Panc1 (cell line): ENCODE results near the gene ZCCHC14. TPM values are rescaled to one million over a fixed set of nuclear protein-coding genes. Genes with fewer than 3 reads are reported as not detected.

Experiments used
- ATAC-seq: fragments of 200-7000 bp; cut with Tn5 transposase; 2 replicates; pipeline ENCODE4 v1.9.1; 2020; ENCODE audit warnings: mild to moderate bottlenecking, moderate library complexity
- BruUV-seq: library from RNA; stranded (reverse); fragments of 400-500 nt; replicated peaks from 2 replicates; lab custom pipeline; 2021; lab: Mats Ljungman, UMichigan
- CTCF ChIA-PET: fragments of 300-600 bp; sonication (Branson Sonifier 250); formaldehyde crosslinking; loops from one replicate; lab custom pipeline; 2022; ENCODE audit warnings: antibody characterized with exemption; lab: Charles Lee
- POLR2A ChIA-PET: fragments of 300-600 bp; sonication (Branson Sonifier 250); formaldehyde crosslinking; loops from one replicate; lab custom pipeline; 2022; ENCODE audit warnings: antibody characterized with exemption; lab: Charles Lee
- DNase-seq: peaks from one replicate; pipeline ENCODE4 v3.0.0-alpha.2; 2010; ENCODE audit warnings: low read depth, low spot score
- H3K27ac ChIP-seq: 2 replicates; pipeline ENCODE4 v1.5.1; 2011; ENCODE audit warnings: mild to moderate bottlenecking, low read length, inconsistent platforms
- H3K27me3 ChIP-seq: fragments of 200-500 bp; sonication (Bioruptor generic); 2 replicates; pipeline ENCODE4 v1.6.0; 2014; ENCODE audit warnings: low read length, inconsistent platforms; ENCODE audit not compliant: control insufficient read depth, insufficient read depth
- H3K36me3 ChIP-seq: fragments of 200-500 bp; sonication (Bioruptor generic); 2 replicates; pipeline ENCODE4 v1.5.1; 2014; ENCODE audit warnings: inconsistent platforms, mild to moderate bottlenecking, low read length, moderate library complexity; ENCODE audit not compliant: control insufficient read depth, insufficient read depth
- H3K4me1 ChIP-seq: 2 replicates; pipeline ENCODE4 v1.5.1; 2011; ENCODE audit warnings: inconsistent platforms, mild to moderate bottlenecking, low read length, moderate library complexity; ENCODE audit not compliant: control insufficient read depth, insufficient read depth
- H3K4me3 ChIP-seq, 2 experiments: 2 replicates each; pipeline ENCODE4 v1.5.1; 2011 to 2012; ENCODE audit warnings: low read depth in 2 of 2, low read length in 2 of 2, mild to moderate bottlenecking in 2 of 2, inconsistent platforms in 1 of 2, moderate library complexity in 1 of 2
- H3K9me3 ChIP-seq: fragments of 200-500 bp; sonication (Bioruptor generic); 2 replicates; pipeline ENCODE4 v1.5.1; 2014; ENCODE audit warnings: low read depth, mild to moderate bottlenecking, inconsistent platforms, low read length, moderate library complexity; ENCODE audit not compliant: control insufficient read depth, insufficient read depth
- CTCF ChIP-seq: fragments of 450-650 bp; IDR thresholded peaks from 2 replicates; pipeline ENCODE4 v1.5.1; 2017; ENCODE audit warnings: mild to moderate bottlenecking
- POLR2AphosphoS5 ChIP-seq: IDR thresholded peaks from 2 replicates; pipeline ENCODE4 v1.6.1; 2012; ENCODE audit warnings: mild to moderate bottlenecking, low read depth, low read length, moderate library complexity
- REST ChIP-seq, 2 experiments: IDR thresholded peaks; 2 replicates each; pipeline ENCODE4 v1.6.1; 2011 to 2012; ENCODE audit warnings: low read depth in 2 of 2, control low read depth in 1 of 2, low read length in 1 of 2, mild to moderate bottlenecking in 1 of 2, moderate library complexity in 1 of 2; ENCODE audit not compliant: insufficient read depth in 1 of 2
- SIN3A ChIP-seq: IDR thresholded peaks from 2 replicates; pipeline ENCODE4 v1.6.1; 2012; ENCODE audit warnings: low read depth, mild to moderate bottlenecking, low read length, moderate library complexity, borderline replicate concordance; ENCODE audit not compliant: insufficient read depth
- TCF7L2 ChIP-seq: IDR thresholded peaks from 2 replicates; pipeline ENCODE4 v1.6.1; 2011; ENCODE audit warnings: mild to moderate bottlenecking, low read depth, low read length, inconsistent platforms
- in situ Hi-C: cut with HindIII; loops from 2 replicates; pipeline ENCODE4 v1.10.0; 2016; ENCODE audit warnings: low sequenced_read_pairs, low pct_unique_long_range_greater_than_20kb
- intact Hi-C: fragments of 100-400 bp; cut with micrococcal nuclease; formaldehyde crosslinking; loops from one replicate; pipeline ENCODE4 v1.10.0; 2022; ENCODE audit not compliant: unreplicated experiment
- total RNA-seq: library from RNA; stranded (reverse); gene quantifications from one replicate; pipeline ENCODE4 v1.2.1, GENCODE V29; 2021; ENCODE audit not compliant: unreplicated experiment

ZCCHC14 gene
- total RNA-seq, 1 experiment from 2014 or later = 35.0 TPM

- H3K27me3 ChIP-seq = no peaks in the 10 kb centered on the region
- intact Hi-C loops (no loop called here), in situ Hi-C loops (no loop called here)
- H3K27ac ChIP-seq = no peak overlapping the region
- ATAC-seq = no peak
- no peaks in the 10 kb centered on the region for H3K9me3 ChIP-seq
- ChIA-PET POLR2A (no interaction called here), CTCF (no interaction called here)
- peaks cover 10% of the 10 kb centered on the region for H3K36me3 ChIP-seq
- no peak overlapping the region for H3K4me3 ChIP-seq
- DNase-seq = no peak
- no TSS peak for BruUV-seq
- TF ChIP-seq REST (IDR thresholded peaks at IDR 0.05; ENCODE audit: insufficient read depth in 1 of 2, low read depth in 2 of 2, low read length in 1 of 2) (no peak), SIN3A (no peak), TCF7L2 (no peak), CTCF (no peak), POLR2AphosphoS5 (no peak)
- no peaks in the 10 kb centered on the region for H3K4me1 ChIP-seq
Measured at GRCh38 chr16:87409781-87410180, 83.0 kb downstream of the ZCCHC14 start.

GRCh38 chr16:87409153-87409552 lies 83.7 kb downstream of the ZCCHC14 start:
- Histone ChIP-seq H3K4me3 (no peak overlapping the region), H3K9me3 (no peaks in the 10 kb centered on the region), H3K4me1 (no peaks in the 10 kb centered on the region), H3K27me3 (no peaks in the 10 kb centered on the region), H3K27ac (no peak overlapping the region), H3K36me3 (peaks cover 10% of the 10 kb centered on the region)
- ChIA-PET POLR2A (no interaction called here), CTCF (no interaction called here)
- ATAC-seq (no peak), DNase-seq (no peak)
- intact Hi-C loops = no loop called here
- BruUV-seq = no TSS peak
- TF ChIP-seq SIN3A (no peak), REST (IDR thresholded peaks at IDR 0.05; ENCODE audit: insufficient read depth in 1 of 2, low read depth in 2 of 2, low read length in 1 of 2) (no peak), POLR2AphosphoS5 (no peak), TCF7L2 (no peak), CTCF (no peak)
- in situ Hi-C loops = no loop called here
